Nephron progenitor cell (in vitro differentiated cells): ENCODE measurements around the gene POU2F2.

Experiments used
- DNase-seq: peaks from one replicate; pipeline ENCODE4 v3.0.0; 2021
- H3K27ac Mint-ChIP-seq: 2 replicates; pipeline ENCODE4 v1.8.0; 2021; ENCODE audit warnings: mild to moderate bottlenecking, moderate library complexity, mixed read lengths
- H3K27me3 Mint-ChIP-seq: 2 replicates; pipeline ENCODE4 v1.8.0; 2021; ENCODE audit warnings: mild to moderate bottlenecking, low read depth, mixed read lengths; ENCODE audit not compliant: poor library complexity
- H3K36me3 Mint-ChIP-seq: 2 replicates; pipeline ENCODE4 v1.8.0; 2021; ENCODE audit warnings: low read depth, mixed read lengths
- H3K4me1 Mint-ChIP-seq: 2 replicates; pipeline ENCODE4 v1.8.0; 2021; ENCODE audit warnings: mixed read lengths
- H3K4me3 Mint-ChIP-seq: 2 replicates; pipeline ENCODE4 v1.8.0; 2021; ENCODE audit warnings: mild to moderate bottlenecking, moderate library complexity, mixed read lengths
- H3K9me3 Mint-ChIP-seq: 2 replicates; pipeline ENCODE4 v1.8.0; 2021; ENCODE audit warnings: mild to moderate bottlenecking, moderate library complexity, mixed read lengths
- TF ChIP-seq, protein P1 (sequence below): fragments of 200-600 bp; sonication (generic); IDR thresholded peaks from 2 replicates; pipeline ENCODE4 v1.5.0; 2021; ENCODE audit warnings: antibody characterized with exemption

Gene POU2F2

GRCh38 chr19:42153672-42154433 is 21.6 kb upstream of the POU2F2 start:
- H3K27ac Mint-ChIP-seq = peak overlapping the region; percentile 7
- H3K4me1 Mint-ChIP-seq = peaks cover 77% of the 10 kb centered on the region
- no peaks in the 10 kb centered on the region for H3K36me3 Mint-ChIP-seq
- H3K9me3 Mint-ChIP-seq = no peaks in the 10 kb centered on the region
- TF ChIP-seq, protein P1, sequence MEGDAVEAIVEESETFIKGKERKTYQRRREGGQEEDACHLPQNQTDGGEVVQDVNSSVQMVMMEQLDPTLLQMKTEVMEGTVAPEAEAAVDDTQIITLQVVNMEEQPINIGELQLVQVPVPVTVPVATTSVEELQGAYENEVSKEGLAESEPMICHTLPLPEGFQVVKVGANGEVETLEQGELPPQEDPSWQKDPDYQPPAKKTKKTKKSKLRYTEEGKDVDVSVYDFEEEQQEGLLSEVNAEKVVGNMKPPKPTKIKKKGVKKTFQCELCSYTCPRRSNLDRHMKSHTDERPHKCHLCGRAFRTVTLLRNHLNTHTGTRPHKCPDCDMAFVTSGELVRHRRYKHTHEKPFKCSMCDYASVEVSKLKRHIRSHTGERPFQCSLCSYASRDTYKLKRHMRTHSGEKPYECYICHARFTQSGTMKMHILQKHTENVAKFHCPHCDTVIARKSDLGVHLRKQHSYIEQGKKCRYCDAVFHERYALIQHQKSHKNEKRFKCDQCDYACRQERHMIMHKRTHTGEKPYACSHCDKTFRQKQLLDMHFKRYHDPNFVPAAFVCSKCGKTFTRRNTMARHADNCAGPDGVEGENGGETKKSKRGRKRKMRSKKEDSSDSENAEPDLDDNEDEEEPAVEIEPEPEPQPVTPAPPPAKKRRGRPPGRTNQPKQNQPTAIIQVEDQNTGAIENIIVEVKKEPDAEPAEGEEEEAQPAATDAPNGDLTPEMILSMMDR = no peak
- peak overlapping the region; percentile 67 for H3K4me3 Mint-ChIP-seq
- DNase-seq = no peak
- H3K27me3 Mint-ChIP-seq = peaks cover 37% of the 10 kb centered on the region

DNA sequence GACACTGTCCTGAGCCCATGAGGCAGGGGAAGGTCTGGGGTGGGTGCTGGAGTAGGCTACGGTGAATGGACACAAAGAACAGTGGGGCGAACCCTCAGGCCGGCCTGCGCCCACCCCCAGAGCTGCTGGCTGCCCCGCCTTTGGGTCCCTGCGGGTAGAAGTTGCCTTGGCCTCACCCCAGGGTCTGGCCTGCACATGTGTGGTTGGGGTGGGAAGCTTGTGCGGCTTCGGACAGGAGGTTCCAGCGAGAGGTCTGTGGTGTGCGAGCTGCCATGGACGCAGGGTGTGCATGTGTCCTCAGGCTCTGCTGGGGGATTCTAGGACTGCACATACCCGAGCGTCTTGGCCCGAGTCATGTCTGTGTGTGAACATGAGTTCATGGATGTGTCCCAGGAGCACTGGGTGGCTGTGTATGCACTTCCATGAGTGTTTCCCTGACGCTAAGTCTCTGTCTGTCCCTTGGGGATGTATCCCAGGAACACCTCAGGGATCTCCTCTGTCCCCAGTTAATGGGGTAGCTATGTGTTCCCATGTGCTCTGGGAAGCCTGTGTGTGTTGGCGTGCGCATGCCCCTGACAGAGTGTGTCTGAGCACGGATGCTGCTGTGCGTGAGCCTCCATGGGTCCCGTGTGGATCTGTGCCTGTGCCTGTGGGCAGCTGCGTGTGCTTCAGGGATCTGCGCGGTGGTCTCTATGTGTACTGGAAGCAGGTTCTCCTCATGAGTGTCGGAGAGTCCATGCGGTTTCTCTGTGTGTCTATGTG is 20.8 kb upstream of the POU2F2 start:
- Mint-ChIP-seq H3K27ac (peak overlapping the region; percentile 7), H3K27me3 (peaks cover 38% of the 10 kb centered on the region), H3K9me3 (no peaks in the 10 kb centered on the region), H3K4me1 (peaks cover 81% of the 10 kb centered on the region), H3K4me3 (peak overlapping the region; percentile 61), H3K36me3 (no peaks in the 10 kb centered on the region)
- TF ChIP-seq, protein P1 = no peak
- no peak for DNase-seq

DNA sequence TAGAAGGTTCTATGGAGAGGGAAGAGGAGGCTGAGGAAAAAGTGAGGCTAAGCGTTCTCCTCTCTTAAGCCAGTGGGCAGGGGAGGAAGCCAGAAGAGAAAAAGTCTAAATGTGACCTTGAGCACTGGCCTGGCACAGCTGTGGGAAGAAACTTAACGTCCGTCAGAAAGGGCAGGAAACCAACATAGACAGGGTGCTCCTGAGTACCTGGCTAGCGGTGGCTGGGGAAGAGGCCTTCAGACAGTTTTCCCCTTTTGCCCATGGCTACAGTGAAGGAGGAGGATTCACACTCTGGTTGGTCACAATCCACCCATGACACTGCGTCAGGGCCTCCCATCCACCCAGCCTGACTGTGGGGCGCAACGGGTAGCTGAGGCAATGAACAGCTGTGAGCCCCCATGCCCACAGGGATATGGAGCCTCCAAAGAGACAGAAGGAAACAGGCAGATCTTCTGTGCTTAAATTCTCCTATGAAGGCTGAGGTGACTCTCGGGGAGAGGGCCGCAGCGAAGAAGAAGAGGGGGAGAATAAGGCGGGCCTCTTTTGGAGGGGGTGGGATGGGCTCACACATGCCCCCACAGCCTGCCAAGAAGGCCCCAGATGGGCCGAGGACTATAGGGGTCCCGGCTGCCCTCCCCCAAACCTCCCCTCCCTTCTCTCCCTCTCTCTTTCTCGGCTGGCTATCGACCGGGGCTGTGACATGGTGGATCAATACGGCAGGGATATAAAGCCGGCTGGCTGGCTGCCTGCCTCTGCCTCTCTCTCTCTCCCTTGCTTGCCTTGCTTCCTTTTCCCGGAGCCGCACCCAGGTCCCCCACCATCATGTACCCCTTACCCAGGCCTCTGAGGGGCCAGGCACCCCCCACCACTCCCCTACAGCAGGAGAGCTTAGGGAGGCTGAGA is 19.8 kb upstream of the POU2F2 start:
- TF ChIP-seq, protein P1 = no peak
- H3K27ac Mint-ChIP-seq = no peak overlapping the region
- H3K27me3 Mint-ChIP-seq = peaks cover 44% of the 10 kb centered on the region
- DNase-seq = no peak
- H3K9me3 Mint-ChIP-seq = no peaks in the 10 kb centered on the region
- H3K4me3 Mint-ChIP-seq = peak overlapping the region; percentile 34
- H3K4me1 Mint-ChIP-seq = peaks cover 74% of the 10 kb centered on the region
- no peaks in the 10 kb centered on the region for H3K36me3 Mint-ChIP-seq

DNA sequence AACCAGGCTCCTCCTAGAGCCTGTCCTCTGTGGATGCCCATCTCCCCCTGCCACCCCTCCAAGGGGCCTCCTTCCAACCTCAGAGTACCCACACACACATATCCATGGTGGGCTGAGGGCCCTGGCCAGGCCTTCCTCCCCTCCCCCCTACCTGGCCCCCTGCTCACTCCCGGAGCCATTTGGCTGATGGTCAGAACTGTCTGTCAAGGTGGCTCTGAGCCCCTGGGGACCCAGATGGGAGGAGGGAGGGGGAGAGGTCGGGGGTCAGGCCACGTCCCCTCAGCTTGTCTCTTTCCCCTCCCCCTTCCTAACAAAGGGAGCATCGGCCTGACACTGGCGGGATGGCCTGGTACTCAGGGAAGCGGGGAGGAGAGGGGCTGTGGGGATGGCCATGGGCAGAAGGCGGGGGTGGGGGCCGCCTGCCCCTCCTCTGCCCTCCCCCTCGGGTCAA is 18.7 kb upstream of the POU2F2 start:
- Mint-ChIP-seq H3K4me3 (no peak overlapping the region), H3K36me3 (no peaks in the 10 kb centered on the region), H3K9me3 (no peaks in the 10 kb centered on the region), H3K27ac (no peak overlapping the region), H3K27me3 (peaks cover 48% of the 10 kb centered on the region), H3K4me1 (peaks cover 65% of the 10 kb centered on the region)
- DNase-seq = peak; percentile 53
- TF ChIP-seq, protein P1 = no peak

DNA sequence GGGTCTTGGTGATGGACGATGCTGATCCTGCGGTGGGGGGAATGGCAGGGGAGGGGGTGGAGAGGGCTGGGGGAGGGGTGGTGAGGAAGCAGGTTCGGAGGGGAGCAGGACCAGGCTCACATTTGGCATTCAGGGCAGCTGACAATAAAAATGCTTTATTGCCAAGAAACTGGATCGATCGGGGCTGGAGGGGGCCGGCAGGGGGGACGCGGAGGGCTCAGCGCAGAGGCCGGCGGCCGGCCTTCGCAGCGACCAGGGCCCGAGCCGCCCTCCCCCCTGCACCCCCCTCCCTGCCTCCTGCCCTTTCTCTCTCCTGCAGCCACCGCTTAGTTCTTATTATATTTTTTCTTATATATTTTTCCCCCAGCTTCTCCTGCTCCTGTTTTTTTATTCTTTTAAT is 18.1 kb upstream of the POU2F2 start:
- H3K27ac Mint-ChIP-seq = no peak overlapping the region
- H3K27me3 Mint-ChIP-seq = peaks cover 45% of the 10 kb centered on the region
- H3K36me3 Mint-ChIP-seq = no peaks in the 10 kb centered on the region
- no peak overlapping the region for H3K4me3 Mint-ChIP-seq
- TF ChIP-seq, protein P1 = no peak
- no peaks in the 10 kb centered on the region for H3K9me3 Mint-ChIP-seq
- peaks cover 59% of the 10 kb centered on the region for H3K4me1 Mint-ChIP-seq
- DNase-seq = peak; percentile 51
